NOMO-1 treated with dmso at 0.1 percent for 144 hours (cell line): ENCODE data around the gene DOCK3.
"Not testable (repeated sequence)": the region's sequence is repeated elsewhere in the genome, so short reads cannot be mapped to it uniquely, and the experiment has no call there.

ENCODE experiments used
- DNase-seq: peaks from one replicate; lab custom pipeline; 2025; ENCODE audit not compliant: unreplicated experiment; lab: John Stamatoyannopoulos, UW

Gene DOCK3

DNA sequence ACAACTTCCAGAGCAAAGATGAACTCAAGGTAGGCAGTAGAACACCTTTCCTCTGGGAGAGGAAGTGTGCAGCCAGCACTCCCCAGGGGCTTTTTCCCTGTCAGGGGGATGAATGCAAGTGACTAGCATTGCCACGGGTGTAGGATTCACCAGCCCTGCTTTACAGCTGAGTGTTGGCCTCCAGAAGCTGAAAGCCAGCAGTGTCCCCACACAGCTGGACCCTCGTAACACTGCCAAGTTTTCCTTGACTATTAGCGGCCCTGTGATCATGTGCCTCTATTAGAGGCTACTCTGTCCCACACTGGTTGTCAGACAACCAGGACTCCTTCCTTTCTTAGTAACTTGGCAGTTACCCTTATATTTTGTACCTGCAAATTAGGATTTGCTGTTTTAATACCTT is 605.4 kb downstream of the DOCK3 start:
- DNase-seq = no peak

- DNase-seq = no peak
Measured at GRCh38 chr3:51282931-51283330, 608.2 kb downstream of the DOCK3 start.

- DNase-seq = no peak
Measured at GRCh38 chr3:51283421-51283820, 608.7 kb downstream of the DOCK3 start.

DNA sequence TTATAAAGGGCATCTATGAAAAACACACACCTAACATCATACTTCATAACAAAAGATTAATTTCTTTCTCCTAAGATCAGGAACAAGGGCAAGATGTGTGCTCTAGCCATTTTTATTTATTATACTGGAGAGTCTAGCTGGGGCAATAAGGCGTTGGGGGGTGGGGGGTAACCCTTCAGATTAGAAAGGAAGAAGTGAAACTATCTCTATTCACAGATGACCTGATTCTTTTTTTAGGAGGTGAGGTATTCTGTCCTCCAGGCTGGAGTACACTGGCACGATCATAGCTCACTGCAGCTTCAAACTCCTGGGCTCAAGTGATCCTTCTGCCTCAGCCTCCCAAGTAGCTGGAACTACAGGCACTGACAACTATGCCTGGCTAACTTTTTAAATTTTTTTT is 620.9 kb downstream of the DOCK3 start:
- no peak for DNase-seq

DNA sequence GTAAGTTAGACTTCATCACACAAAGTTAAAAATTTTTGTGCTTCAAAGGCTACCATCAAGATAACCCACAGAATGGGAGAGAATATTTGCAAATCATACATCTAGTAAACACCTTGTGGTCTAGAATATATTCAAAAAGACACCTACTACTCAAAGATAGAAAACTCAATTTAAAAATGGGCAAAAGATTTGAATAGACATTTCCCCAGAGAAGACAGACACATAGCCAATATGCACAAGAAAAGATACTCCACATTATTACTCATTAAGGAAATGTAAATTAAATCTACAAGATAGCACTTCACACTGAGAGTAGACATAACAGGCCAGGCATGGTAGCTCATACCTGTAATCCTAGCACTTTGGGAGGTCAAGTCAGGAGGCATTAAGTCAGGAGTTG is 622.6 kb downstream of the DOCK3 start:
- DNase-seq = no peak

GRCh38 chr3:51304230-51304629 is 629.5 kb downstream of the DOCK3 start:
- no peak for DNase-seq

GRCh38 chr3:51306093-51306492 is 631.4 kb downstream of the DOCK3 start:
- DNase-seq = no peak

DNA sequence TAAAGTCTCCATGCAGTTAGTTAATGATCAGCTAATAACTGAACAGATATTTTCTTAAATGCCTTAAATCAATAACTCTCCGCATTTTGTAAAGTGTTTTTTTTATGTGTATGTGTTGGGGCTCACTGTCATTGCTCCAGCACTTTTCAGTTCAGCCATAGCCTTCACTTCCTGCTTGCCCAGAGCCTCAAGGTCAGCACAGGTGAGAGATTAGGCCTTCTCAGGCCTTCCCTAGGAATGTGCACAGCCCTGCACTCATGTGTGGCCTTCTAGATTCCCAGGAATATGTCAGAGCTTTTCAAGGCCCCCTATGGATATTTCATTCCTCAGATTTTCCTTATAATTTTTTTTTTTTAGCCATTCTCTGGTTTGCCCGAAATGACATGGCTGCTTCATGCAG is 632.7 kb downstream of the DOCK3 start:
- no peak for DNase-seq

DNA sequence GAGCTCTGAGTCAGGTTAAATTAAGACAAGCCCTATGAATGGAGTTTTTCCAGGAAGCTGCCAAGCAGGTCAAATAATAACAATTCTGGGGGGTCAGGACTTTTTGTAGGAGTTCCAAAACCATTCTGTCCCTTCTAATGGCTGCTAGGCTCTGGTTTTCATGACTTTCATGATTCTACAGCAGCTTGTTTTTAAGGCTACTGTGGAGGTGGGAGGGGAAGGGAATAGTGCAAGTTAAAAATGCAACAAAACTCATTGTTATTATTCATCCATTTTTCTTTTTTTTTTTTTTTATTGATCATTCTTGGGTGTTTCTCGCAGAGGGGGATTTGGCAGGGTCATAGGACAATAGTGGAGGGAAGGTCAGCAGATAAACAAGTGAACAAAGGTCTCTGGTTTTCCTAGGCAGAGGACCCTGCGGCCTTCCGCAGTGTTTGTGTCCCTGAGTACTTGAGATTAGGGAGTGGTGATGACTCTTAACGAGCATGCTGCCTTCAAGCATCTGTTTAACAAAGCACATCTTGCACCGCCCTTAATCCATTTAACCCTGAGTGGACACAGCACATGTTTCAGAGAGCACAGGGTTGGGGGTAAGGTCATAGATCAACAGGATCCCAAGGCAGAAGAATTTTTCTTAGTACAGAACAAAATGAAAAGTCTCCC is 633.3 kb downstream of the DOCK3 start:
- not testable (repeated sequence) for DNase-seq

GRCh38 chr3:51311055-51311454 is 636.3 kb downstream of the DOCK3 start:
- DNase-seq = no peak

DNA sequence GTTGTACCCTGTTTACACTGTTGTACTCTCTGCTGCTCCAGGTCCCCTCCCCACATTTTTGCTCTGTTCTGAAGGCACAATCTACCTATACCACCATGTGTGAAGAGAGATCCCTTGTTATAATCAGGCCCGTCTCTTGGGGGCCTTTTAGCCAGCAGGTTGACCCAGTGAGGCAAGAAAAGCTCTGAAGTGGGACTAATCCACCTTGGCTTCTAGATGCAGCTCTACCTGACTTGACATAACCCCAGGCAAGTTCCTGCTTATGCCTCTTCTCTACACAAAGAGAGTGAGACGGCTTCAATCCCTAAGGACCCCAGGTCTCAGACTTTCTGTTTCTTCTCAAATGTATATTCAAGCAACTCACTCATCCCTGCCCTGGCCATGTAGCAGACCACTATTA is 653.5 kb downstream of the DOCK3 start:
- DNase-seq = no peak

DNA sequence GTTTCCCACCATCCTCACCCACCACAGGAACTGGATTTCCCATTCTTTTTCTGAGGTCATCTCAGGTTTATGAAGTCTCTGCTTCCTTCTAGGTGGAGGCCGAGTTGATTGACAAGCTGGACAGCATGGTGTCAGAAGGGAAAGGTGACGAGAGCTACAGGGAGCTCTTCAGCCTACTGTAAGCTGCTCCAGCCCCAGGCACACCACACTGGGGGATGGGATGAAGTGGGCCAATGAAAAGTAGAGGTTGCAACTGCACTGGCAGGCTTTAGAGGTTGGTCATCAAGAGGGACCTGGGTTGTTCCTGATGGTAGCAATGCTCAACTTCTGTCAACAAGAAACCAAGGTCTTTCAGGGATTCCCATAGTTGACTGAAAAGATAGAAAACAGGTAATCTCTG is 655.3 kb downstream of the DOCK3 start:
- no peak for DNase-seq

DNA sequence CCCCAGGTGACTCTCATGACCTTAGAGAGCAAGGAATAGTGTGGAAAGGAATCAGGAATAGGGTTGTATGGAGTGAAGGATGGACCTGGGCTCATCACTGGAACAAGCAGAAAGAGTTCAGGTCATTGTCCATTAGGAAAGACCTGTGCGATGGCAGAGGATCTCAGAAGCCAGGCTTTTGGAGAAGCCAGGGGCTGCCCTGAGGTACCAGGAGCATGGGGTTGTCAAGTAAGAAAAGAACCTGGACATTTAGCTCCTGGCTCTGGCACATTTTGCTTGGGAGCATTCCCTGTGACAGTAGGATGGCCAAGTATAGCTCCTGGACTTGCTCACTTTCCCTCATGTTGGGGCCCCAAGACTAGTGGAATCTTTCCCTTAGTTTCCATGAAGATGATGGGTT is 657.4 kb downstream of the DOCK3 start:
- no peak for DNase-seq

GRCh38 chr3:51333021-51333420 is 658.3 kb downstream of the DOCK3 start:
- no peak for DNase-seq

GRCh38 chr3:51336261-51336660 is 661.5 kb downstream of the DOCK3 start:
- no peak for DNase-seq

GRCh38 chr3:51337666-51338065 is 662.9 kb downstream of the DOCK3 start:
- DNase-seq = no peak

GRCh38 chr3:51338632-51339031 is 663.9 kb downstream of the DOCK3 start:
- DNase-seq = no peak

GRCh38 chr3:51340013-51340829 is 665.5 kb downstream of the DOCK3 start:
- DNase-seq = no peak

GRCh38 chr3:51340989-51341636 is 666.4 kb downstream of the DOCK3 start:
- DNase-seq = no peak

GRCh38 chr3:51343918-51344687 is 669.4 kb downstream of the DOCK3 start:
- no peak for DNase-seq

DNA sequence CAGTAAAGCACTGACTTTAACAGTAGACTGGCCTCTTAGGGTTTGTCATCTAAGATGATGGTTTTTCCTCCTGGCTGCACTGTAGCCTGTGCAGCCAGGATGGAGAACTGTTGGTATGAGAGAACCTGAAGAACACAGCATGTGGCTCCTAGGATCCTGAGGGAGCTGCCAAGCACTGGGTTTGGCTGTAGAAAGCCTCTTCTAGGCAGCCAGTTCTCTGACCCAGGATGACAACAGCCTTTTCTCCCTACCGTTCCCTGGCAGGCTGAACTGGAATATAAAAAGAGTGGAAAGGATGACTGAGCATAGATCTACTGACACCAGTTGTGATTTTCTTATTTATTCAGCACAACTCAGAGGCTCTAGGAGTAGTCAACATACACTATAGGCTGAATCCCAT is 676.0 kb downstream of the DOCK3 start:
- DNase-seq = no peak
